OCI-M2 (cell line): ENCODE data around the gene OPTN.
"Not testable (repeated sequence)": the region's sequence is repeated elsewhere in the genome, so short reads cannot be mapped to it uniquely, and the experiment has no call there.

ENCODE experiments used
- DNase-seq: peaks from one replicate; lab custom pipeline; 2025; ENCODE audit not compliant: unreplicated experiment; lab: John Stamatoyannopoulos, UW

OPTN gene

GRCh38 chr10:13118784-13119410, 18.9 kb downstream of the OPTN start:
- no peak for DNase-seq

GRCh38 chr10:13120786-13121499, 21.0 kb downstream of the OPTN start:
- DNase-seq: no peak

- DNase-seq: no peak
These were observed 21.5 kb downstream of the OPTN start for GRCh38 chr10:13121500-13121854.

DNA sequence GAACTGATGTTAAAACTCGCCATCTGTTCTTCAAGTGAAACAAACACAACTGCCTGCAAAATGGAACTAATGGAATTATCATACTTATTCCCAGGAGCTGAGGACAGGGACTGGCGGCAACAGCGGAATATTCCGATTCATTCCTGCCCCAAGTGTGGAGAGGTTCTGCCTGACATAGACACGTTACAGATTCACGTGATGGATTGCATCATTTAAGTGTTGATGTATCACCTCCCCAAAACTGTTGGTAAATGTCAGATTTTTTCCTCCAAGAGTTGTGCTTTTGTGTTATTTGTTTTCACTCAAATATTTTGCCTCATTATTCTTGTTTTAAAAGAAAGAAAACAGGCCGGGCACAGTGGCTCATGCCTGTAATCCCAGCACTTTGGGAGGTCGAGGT, 36.7 kb downstream of the OPTN start:
- no peak for DNase-seq

- DNase-seq: no peak
These were observed 39.2 kb downstream of the OPTN start for GRCh38 chr10:13139150-13139549.

DNA sequence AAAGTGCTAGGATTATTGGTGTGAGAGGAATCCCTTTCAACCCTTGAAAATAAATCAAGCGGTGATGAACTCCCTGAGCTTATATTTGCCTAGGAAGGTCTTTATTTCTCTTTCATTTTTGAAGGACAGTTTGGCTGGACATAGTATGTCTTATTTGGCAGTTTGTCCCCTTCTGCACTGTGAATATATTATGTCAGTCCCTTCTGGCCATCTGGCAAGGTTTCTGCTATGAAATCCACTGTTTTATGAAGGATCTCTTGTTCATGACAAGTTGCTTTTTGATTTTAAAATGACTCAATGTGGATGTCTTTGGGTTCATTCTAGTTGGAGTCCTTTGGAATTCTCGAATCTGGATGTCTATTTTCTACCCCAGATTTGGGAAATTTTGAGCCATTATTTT, 39.7 kb downstream of the OPTN start:
- no peak for DNase-seq

GRCh38 chr10:13140627-13141190, 40.7 kb downstream of the OPTN start:
- DNase-seq: no peak

DNA sequence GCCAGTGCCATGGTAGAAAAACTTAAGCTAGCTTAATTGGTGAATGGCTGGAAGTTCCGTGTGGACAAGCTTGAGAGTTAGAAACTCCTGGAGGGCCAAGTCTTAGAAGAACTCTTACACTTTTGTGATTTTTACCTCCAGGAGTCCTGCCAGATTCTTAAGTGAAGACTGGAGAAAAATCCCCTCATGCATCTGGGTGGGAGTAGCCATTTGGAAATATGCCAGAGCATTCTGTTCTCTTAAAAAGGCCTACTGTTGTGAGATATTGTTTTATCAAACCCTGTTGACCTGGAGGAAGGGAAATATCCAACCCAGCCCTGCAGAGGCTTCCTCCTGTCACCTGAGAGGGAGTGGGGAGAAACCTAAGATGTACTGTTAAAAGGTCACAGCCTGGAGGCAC, 43.8 kb downstream of the OPTN start:
- DNase-seq: no peak

DNA sequence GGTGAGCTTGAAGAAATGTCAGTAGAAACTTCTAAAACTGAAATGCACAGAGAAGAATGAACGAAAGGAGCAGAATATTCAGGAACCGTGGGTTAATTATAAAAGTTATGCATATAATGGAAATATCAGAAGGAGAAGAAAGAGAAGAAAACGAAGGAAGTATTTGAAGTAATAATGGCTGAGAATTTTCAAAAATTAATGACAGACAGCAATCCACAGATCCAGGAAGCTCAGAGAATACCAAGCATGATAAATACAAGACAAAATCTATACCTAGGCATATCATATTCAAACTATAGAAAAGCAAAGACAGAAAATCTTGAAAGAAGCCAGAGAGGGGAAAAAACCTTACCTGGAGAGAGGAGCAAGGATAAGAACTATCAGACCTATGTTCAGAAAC, 44.9 kb downstream of the OPTN start:
- DNase-seq: no peak

GRCh38 chr10:13146379-13146778, 46.4 kb downstream of the OPTN start:
- no peak for DNase-seq

DNA sequence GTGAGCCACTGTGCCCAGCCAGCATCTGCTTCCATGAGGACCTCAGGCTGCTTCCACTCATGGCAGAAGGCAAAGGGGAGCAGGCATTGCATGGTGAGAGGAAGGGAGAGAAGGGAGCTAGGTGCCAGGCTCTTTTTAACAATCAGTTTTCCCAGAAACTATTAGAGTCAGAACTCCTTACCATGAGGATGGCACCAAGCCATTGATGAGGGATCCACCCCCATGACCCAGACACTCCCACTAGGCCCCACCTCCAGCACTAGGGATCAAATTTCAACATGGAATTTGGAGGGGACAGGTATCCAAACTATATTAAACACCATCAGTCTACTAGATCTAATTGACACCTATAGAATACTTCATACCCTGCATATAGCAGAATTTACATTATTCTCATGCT, 47.2 kb downstream of the OPTN start:
- DNase-seq: no peak

DNA sequence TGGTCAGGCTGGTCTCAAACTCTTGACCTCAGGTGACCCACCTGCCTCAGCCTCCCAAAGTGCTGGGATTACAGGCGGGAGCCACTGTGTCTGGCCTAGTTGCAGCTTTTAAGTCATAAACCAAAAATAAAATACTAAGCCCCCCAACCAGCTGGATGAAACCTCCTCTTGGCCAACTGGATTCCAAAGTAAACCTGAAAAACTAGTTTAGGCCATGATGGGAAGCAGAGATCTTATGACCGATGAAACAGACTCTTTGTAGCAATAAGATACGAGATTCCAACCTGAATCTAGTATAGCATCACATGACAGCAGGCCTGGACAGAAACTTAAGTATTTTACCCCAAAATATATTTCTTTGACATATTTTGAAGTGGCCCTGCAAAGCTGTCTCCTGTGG, 52.3 kb downstream of the OPTN start:
- no peak for DNase-seq

GRCh38 chr10:13155860-13156259, 55.9 kb downstream of the OPTN start:
- not testable (repeated sequence) for DNase-seq

- no peak for DNase-seq
These were observed 58.4 kb downstream of the OPTN start for GRCh38 chr10:13158401-13158800.

DNA sequence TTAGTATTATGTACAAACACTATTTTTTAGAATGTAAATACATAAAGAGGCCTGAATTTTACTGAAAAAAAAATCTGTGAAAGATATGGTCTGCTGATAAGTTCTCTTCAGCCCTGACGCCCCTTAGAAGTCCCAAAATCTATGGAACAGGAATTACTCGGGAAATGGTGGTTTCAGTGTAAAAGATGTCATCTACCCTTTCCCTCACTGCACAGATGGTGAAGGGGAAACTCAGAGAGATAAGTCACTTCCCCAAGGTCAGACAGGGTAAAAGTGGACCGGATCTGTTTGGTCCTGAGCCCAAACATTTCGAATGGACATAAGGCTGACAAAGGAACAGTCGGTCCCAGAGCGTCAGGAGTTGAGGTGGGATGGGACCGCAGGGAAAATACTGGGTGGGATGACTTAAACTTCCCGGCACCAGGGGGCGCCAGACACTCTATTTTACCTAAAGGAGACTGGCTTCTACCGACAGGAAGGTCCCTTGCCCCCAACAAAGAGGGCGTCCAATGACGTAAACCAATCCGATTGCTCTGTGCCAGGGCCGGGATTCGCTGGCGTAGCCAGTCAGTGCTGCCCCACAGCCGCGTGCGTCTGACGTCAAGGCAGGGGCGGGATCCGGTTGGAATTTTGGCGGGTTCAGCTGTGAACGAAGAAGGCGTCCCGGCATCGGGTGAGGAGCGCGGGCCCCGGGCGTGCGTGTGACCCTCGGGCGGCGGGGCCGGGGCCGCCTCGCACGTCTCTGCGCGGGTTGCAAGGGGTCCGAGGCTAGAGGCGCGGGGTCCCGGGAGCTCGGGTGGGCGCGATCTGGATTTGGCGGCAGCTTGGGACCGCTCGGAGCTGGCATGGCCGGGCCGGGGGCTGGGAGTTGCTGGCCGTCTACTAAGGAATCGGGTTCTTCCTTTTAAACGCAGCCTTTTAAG, 61.2 kb downstream of the OPTN start, which contains the start of gene MCM10:
TSS of gene MCM10 (plus strand) at position 625 of the 923 bp plus-strand sequence. CDS start 2,645 bp downstream, outside the sequence.
- peak; percentile 93 for DNase-seq

- no peak for DNase-seq
These were observed 61.9 kb downstream of the OPTN start for GRCh38 chr10:13161857-13162271.

DNA sequence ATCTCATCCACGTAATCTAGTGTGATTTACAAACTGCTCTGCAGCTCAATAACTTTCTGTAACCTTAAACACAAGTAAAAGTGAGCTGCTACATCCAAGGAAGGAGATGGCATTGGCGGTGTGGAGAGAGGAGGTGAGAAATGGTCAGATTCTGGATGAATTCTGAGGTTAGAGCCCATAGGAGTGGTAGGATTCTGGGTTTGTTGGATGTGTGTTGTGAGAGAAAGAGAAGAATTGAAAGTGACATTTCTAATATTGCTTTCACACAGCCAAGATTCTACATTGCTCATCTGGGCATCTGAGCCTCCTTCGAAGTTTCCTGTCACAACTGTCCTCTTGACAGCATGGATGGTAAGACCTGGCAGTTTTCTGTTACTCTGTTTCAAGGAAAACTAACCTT, 63.9 kb downstream of the OPTN start:
- DNase-seq: no peak

DNA sequence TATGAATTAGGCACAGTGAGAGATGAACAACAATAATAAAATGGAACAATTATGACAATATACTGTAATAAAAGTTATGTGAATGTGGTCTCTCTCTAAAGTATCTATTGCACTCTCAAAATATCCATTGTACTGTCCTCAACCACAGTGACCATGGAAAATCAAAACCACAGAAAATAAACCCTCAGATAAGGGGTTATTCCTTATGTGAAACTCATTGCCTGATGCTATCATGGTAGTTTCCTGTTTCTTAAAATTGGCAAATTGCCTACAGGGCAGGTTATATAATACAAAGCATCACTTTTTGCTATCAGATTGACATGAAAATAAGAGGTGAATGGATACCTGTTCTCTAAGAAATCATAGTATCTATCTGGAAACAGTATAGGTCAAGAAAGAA, 65.2 kb downstream of the OPTN start:
- DNase-seq: no peak

GRCh38 chr10:13167568-13167967, 67.6 kb downstream of the OPTN start:
- DNase-seq: no peak

DNA sequence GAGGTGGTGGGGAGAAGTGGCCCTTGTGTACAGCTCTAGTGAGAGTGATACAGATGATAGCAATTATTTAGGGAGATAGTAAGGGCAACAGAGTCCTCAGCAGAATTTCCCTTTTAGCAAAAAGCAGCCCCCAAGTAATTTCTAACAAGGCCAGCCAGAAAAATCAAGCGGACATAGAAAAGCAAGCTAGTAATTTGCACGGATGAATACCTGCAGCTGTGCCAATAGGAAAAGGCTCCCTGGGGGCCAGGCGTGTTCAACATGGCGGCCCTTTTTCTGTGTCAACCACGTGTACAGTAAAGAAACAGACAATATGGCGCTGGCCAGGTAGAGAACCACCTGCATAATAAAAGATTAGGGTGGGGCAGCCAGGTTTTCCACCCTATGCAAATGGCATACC, 68.8 kb downstream of the OPTN start:
- DNase-seq: no peak

GRCh38 chr10:13173616-13174015, 73.7 kb downstream of the OPTN start:
- DNase-seq: no peak
